GM12864 (cell line): ENCODE measurements around the gene TRERF1.
"Not testable (repeated sequence)": the region's sequence is repeated elsewhere in the genome, so short reads cannot be mapped to it uniquely, and the experiment has no call there.

Source experiments
- DNase-seq: peaks from one replicate; pipeline ENCODE4 v3.0.0-alpha.2; 2011; ENCODE audit warnings: low read depth
- H3K4me3 ChIP-seq: 2 replicates; pipeline ENCODE4 v1.5.1; 2011; ENCODE audit warnings: mild to moderate bottlenecking, low read depth, low read length, control low read depth
- CTCF ChIP-seq: IDR thresholded peaks from 2 replicates; pipeline ENCODE4 v1.5.1; 2011; ENCODE audit warnings: low read depth, mild to moderate bottlenecking, moderate library complexity, low read length, control low read depth, inconsistent platforms; ENCODE audit errors: missing control alignments

The TRERF1 gene

GRCh38 chr6:42333612-42334011 lies 118.1 kb downstream of the TRERF1 start:
- no peak for DNase-seq
- no peak overlapping the region for H3K4me3 ChIP-seq

GRCh38 chr6:42332916-42333315 lies 118.8 kb downstream of the TRERF1 start:
- no peak for TF ChIP-seq CTCF
- H3K4me3 ChIP-seq: no peak overlapping the region
- no peak for DNase-seq

More at GRCh38 chr6:42333612-42334011, 118.1 kb downstream of the TRERF1 start:
- TF ChIP-seq CTCF: no peak

GRCh38 chr6:42331019-42331418 lies 120.7 kb downstream of the TRERF1 start:
- no peak for DNase-seq
- TF ChIP-seq CTCF: no peak
- H3K4me3 ChIP-seq: no peak overlapping the region

- no peak for DNase-seq
- H3K4me3 ChIP-seq: no peak overlapping the region
- TF ChIP-seq CTCF: no peak
These were observed 125.5 kb downstream of the TRERF1 start for GRCh38 chr6:42326248-42326647.

- not testable (repeated sequence) for DNase-seq, H3K4me3 ChIP-seq
These were observed 126.9 kb downstream of the TRERF1 start for GRCh38 chr6:42324656-42325324.

GRCh38 chr6:42322676-42323075 lies 129.1 kb downstream of the TRERF1 start:
- H3K4me3 ChIP-seq: no peak overlapping the region
- DNase-seq: no peak
- TF ChIP-seq CTCF: peak; percentile 15

GRCh38 chr6:42321976-42322375 lies 129.8 kb downstream of the TRERF1 start:
- DNase-seq: no peak
- H3K4me3 ChIP-seq: no peak overlapping the region
- TF ChIP-seq CTCF: no peak
